NCI-H2171 treated with DMSO at 0.1 percent for 48 hours (cell line): ENCODE results near the gene PPP6R1.
A peak's percentile ranks its signal among the peaks of the same experiment; 100 is the strongest.
"Not testable (repeated sequence)": the region's sequence is repeated elsewhere in the genome, so short reads cannot be mapped to it uniquely, and the experiment has no call there.

Experiments used
- DNase-seq: peaks from one replicate; lab custom pipeline; 2025; lab: John Stamatoyannopoulos, UW

Gene PPP6R1

DNA sequence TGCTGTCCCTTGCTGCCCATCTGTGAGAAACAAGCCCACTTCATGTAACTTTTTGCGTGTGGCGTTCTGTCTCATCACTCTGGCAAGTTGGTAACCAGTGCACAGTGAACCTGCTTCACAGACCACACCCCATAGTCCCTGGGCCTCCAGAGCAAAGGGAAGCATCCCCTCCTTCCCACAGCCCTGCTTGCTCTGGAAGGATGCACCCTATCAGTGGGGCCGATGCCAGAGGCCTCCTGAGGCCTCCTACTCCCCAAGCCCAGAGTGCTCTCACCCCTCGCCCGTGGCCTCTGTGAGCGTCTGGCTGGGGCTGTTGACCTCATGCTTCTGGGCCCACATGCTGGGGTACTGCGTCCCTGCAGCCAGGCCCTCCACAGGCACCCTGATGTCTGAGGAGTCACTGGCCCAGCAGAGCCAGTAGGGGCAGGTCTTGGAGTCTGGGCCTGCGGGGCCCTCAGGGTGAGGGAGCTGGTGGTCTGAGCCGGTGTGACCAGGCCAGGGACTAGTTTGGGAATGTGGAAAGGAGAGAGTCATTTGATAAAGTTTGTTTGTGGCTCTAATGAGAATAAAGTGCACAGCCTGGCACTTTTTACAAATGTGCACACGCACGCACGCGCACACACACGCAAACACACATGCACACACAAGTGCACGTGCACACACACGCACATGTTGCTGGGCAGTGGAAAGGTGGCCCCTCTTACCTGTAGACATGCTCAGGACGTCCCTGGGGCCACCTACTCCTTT, 35.4 kb downstream of the PPP6R1 start:
- no peak for DNase-seq

DNA sequence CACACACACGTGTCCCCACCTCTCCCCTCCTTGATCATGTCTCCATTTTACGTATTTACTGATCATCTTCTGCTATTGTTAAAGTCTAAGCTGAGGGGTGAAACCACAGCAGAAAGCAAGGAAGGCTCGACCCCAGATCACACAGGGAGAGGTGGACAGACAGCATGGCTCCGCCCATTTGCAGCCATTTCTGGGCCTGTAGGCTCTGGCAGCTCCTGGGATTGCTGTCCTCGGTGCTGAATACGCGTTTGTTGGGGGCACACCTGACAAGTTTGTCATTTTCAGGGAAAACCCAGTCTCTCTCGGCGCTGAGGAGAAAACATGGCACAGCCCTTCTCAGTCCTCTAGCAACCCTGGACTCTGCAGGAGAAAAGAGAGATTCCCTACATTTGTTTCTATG, 38.3 kb downstream of the PPP6R1 start:
- no peak for DNase-seq

DNA sequence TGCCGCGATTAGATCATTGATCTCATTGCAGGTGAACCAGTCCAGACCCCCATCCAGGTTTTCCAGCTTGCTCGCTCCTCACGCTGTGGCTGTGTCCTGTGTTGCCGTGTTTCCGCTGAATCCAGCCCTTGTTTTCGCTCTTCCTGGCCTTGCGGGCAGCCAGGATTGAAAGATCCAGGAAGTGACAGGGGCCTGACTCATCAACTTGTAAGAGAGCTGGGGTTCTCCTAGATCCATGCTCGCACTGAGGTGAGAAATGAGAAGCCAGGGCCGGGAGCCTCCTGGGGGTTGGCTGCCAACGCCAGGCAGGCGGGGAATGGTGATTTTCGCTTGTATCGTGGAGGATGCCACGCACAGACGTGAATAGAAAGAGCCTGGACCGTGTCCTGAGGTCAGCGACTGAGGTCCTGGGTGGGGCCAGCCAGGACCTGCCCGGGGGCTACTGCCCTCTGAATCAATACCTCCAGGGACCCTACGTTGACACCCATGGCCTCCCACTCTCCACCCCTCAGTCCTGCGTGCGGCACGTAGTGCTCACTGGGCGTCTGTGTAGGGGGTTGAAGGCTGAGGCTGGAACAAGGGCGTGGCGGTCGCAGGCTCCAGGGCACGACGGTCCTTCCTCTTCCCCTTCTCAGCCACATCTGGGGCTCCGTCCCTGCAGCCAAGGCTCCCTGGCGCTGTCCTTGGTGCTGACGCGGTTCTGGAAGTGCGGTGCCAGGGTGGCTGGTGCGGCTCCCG, 42.2 kb downstream of the PPP6R1 start:
- peak; percentile 98 for DNase-seq

DNA sequence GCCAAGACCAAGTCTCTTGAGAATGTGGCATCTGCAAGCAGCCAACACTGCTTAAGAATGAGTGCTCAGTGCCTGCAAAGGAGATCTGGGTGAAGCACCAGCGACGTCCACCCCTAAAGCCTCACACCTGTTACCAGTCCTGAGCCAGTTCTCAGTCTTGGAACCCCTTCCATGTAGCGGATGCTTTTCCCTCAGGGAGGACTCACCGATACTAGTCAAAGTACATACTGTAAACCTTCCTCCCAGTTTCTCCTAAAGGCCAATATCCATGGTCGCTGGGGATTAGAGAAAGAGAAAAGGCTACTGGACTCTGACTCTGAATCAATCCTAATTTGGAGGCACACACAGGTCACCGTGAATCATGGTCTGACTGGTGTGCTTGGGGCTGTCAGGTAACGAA, 45.3 kb downstream of the PPP6R1 start:
- DNase-seq: no peak

DNA sequence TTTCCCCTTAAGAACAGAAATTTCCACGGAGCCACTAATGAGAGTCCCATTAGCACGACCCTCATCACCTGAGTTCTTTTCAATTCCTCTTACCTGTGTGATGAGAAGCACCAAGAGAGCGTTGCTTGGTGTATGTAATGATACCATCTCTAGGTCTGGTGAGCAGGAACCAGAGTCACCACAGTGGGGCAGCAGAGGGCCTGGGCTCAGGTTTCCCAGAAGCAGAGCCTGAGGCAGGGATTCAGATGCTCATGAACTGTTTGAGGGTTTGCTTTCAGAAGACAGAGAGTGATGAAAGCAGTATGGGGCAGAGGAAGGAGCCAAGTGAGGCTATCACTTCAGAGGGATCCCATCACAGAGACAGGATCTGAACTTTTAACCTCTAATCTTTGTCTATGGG, 46.4 kb downstream of the PPP6R1 start:
- DNase-seq: peak; percentile 5

DNA sequence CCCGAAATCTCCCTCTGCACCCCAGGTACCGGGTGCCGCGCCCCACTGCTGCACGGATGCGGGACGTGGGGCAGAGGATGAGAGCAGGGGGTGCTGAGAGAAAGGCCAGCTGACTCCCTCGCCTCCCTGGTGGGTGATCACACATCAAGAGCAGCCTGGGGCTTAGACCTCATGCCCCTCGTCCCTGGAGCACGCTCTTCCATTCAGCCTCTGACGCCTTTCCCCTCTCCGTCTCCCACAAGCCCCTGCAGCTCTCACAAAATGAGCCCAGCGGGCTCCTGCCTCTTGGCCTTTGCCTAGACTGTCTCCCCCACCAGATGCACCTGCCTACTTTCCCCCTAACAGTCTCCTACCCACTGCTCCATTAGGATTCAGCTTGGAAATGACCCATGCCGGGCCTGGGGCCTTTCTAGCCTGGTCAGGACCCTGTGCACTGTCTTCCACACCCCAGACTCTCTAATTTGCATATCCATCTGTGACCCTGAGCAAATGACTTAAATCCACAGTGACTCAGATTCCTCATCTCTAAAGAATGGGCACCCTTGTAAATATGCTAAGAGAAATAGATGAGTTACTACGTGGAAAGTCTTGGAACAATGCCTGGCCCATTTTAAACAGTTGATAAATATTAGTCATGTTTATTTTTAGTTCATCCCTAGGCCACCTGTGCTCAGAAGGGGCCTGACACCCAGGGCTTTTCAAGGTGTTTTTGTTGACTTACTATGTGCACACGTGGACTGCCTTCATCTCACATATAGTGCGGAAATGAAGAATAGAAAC, 48.9 kb downstream of the PPP6R1 start:
- DNase-seq: no peak

DNA sequence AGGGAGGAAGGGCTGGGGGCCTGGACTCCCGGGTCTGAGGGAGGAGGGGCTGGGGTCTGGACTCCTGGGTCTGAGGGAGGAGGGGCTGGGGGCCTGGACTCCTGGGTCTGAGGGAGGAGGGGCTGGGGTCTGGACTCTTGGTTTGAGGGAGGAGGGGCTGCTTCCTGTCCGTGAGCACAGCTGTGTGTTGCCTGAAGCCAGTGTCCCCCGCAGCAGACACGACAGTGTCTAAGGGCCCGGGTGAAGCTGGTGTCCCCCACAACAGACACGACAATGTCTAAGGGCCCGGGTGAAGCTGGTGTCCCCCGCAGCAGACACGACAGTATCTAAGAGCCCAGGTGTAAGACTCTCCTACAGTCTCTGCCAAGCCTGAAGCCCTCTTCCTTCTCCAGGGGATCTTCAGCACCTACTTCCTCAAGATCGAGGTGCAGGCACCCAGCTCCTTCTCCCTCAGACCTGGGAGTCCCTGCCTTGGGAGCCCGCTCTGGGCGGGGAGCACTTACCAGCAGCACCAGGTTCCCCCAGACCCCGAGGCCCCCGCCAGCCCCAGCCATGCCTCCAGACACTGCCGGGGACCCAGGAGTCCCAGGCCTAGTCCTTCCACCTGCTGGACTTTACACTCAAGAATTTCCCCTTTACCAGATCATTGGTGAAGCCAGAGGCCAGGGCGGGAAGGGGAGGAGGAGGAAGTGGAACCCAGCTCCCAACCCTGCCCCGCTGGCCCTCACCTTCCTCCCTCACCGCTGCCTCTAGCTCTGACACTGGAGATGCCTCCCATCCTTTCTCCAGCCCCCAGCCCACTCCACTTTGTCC, 49.7 kb downstream of the PPP6R1 start, which contains the start of gene PTPRH:
Gene PTPRH, minus strand, starts transcription at position 622 of the 813 bp plus-strand sequence. Its CDS starts 68 bp downstream, at position 554.
- no peak for DNase-seq

DNA sequence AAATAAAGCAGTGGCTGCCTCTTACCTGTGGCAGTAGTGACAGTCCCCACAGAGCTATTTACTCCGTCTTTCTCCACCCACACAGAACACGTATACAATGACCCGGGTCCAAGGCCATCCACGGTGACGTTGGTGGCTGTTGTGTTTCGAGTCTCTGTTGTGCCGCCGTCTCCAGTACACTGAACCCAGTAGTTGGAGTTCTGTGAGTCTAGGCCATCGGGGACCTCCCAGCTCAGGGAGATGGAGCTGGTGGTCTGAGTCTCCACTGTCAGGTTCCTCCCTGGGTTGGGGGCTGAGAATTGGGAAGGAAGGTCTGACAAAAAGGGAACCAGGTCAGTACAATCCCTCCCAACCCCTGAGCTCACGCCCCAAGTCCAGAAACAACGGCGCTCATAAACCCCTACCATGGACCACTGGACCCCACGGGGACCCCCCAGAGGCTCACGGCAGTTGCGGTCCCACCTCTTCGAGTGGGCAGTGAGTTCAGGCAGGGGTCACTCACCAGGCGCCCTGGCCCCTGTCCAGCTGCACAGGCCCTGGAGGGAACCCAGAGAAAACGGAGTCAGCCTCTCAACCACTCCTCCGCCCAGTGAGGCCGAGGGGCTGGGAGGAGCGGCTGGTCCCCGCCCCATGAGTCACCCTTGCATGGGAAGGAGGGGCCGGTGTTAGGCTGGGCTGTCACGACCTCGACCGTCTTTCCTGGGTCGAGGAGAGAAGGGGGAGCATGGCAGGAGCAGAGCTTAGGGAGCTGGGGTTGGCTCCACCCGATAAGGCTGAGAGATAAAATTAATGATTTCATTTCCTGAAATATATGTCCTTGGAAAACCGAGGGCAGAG, 51.9 kb downstream of the PPP6R1 start:
- DNase-seq: peak; percentile 3

DNA sequence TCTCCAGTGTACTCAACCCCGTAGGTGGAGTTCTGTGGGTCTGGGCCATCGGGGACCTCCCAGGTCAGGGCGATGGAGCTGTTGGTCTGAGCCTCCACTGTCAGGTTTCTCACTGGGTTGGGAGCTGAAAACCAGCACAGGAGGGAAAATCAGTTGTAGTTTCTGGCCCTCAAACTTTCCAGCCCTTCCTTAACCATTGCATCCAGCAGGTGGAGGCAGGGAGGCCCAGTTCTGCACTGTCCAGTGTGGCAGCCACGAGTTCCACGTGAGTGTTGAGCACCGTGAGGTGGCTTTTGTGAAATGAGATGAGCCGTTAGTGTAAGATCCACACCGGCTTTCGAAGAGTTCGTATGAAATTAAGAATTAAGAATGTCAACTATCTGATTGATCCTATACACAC, 56.6 kb downstream of the PPP6R1 start:
- DNase-seq: not testable (repeated sequence)

DNA sequence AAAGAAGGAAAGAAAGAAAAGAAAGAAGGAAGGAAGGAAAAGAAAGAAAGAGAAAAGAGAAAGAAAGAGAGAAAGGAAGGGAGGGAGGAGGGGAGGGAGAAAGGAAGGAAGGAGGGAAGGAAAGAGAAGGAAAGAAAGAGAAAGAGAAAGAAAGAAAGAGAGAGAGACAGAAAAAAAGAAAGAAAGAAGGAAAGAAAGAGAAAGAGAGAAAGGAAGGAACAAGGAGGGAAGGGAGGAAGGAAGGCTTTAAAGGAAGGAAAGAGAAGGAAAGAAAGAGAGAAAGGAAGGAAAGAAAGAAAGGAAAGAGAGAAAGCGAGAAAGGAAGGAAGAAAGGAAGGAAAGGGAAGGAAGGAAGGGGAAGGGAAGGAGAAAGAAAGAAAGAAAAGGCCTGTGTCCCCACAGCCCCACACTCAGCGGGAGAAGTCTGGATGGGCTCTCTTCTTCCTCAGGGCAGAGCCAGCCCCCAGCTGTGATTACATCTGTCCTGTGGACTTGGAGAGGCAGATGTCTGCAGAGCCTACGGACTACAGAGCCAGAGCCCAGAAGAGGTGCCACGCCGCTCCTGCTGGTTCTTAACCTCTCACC, 59.1 kb downstream of the PPP6R1 start:
- no peak for DNase-seq

DNA sequence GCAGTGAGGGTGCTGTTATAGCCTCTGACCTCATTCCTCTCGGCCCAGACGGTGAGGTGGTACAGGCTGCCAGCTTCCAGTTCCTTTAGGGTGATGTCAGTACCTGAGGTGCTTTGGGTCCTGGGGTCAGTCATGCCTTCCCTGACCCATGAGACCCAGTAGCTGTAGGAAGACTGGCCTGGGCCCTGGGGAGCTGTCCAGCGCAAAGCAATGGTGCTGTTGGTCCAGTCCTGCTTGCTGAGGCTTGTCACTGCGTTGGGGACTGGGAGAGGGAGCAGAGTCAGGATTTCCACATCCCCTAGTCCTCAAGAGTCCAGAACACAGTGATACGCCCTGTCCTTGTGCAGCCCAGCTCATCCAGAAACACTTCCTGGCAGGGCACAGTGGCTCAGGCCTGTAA, 60.2 kb downstream of the PPP6R1 start:
- no peak for DNase-seq

DNA sequence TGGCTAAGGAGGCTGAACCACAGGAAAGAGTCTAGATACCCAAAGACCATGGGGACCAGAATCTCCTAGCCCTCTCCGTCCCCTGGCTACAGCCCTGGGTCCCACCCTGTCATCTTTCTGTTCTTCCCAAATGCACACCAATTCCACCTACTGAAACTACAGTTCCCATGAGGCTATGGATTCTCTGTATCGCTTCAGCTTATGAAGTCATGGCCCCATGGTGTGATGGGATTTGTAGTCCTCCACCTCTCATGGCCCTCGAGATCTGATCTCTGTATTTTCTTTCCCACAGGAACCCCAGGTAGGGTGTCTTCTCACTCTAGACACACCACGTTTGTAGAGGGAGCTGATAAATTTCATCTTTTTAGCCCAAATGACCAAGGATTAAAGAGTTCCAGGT, 61.3 kb downstream of the PPP6R1 start:
- DNase-seq: peak; percentile 30

DNA sequence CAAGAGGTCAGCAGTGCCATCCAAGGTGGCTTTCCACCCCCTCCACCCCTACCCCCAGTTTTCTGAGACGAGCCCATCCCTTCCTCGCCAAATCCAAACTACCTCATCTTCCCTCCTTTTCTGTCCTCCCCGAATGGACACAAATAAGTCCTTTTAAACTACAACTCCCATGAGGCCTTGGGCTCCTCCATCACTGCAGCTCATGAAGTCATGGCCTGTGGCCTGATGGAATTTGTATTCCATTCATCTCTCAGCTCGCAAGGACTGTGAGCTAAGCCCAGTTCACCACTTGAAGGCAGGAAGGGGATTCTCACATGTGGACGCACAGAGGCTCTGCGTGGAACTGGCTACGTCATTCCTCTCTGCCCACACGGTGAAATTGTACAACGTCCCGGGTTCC, 62.0 kb downstream of the PPP6R1 start:
- no peak for DNase-seq

DNA sequence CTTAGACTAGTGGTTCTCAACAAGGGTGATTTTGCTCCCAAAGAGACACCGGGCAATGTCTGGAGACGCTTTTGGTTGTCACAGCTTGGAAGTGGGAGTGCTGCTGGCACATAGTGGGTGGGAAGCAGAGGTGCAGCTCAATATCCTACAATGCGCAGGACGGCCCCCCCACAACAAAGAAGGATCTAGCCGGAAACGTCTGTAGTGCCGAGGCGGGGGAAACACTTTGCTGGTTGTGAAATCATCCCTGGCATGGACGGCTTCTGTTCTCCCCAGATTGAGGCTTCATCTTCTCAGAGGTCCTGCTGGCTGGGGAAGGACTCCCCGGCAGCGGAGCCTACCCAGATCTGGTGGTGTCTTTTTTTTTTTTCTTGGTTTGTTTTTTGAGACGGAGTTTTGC, 65.3 kb downstream of the PPP6R1 start:
- DNase-seq: no peak

DNA sequence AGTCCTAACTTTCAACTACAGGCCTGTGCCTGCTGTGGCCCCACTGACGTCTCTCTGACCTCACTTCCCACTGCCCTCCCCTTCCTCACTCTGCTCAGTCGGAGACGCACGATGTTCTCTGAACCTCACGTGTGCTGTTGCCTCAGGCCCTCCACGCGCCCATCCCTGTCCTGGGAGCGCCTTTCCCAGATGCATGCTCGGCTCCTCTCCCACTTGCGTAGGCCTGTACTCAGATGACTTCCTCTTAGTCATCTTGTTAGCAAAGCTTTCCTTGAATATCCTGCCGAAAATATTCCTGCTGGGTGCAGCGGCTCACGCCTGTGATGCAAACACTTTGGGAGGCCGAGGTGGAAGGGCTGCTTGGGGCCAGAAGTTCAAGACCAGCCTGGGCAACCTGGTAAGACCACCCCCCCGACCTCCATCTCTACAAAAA, 69.4 kb downstream of the PPP6R1 start:
- no peak for DNase-seq

DNA sequence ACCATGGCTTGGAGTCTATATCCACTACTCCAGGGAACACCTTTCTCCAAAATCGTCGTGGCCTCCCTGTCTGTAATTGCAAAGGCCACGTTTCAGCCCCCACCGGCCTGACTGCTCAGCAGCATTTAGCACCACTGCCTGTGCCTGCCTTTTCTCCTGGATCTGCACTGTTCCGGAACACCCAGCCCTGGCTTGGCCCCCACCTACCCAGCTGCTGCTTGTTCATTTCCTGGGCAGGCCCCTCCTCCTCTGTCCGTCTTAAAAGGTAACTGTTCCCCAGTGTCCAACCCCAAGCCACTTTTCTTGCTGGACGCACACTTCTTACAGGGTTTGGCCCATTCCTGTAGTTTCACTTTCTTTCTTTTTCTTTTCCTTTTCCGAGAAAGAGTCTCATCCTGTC, 70.2 kb downstream of the PPP6R1 start:
- no peak for DNase-seq

DNA sequence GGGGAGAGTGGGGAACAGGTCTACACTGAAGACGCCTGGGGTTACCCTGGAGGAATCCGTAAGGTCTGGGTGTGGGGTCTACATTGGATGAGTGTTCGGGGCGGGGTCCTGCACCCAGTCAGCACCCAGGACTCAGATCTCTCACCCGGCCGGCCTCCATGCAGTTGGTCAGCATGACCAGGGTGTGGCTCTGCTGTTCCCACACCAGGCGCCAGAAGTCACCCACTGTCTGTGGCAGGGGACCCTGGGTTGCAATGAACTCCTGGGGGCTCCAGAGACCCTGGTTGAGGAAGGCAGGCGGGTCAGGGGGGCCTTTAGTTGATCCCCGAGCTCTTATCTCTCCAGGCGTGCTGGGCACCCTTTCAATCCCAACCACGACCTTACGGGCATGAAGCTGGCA, 72.7 kb downstream of the PPP6R1 start:
- DNase-seq: no peak

DNA sequence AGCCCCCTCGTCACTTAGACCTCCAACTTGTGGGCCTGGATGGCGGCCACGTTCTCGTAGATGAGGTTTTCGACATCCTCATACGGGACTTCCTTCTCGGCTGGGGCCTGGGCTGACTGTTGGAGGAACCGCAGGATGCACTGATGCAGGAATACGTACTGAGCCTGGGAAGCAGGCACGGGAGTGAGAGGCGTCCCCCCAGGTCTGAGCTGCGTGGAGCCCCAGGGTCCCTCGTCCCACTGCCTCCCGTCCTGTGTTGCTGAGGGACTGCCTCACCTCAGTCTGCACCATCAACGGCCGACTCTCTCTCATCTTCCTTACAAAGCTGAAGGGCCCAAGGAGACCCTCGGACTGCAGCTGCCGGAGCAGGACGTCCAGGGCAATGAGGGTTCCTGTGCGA, 77.1 kb downstream of the PPP6R1 start:
- no peak for DNase-seq
